ENCODE data around the gene DLX4.

The DLX4 gene

GRCh38 chr17:49969134-49969759, at the start of gene DLX4:
Gene DLX4 (plus strand): TSS chr17:49969190. CDS start chr17:49969469, 279 bp downstream.
- Histone ChIP-seq H3K36me3 (ENCODE audit: insufficient read depth, low read length) (no peaks in the 10 kb centered on the region), H3K9me3 (ENCODE audit: low read depth, low read length) (no peaks in the 10 kb centered on the region), H3K9ac (ENCODE audit: insufficient read length) (peak within 1 kb of the TSS; percentile 92), H3K27ac (peak within 1 kb of the TSS; percentile 92), H3K4me3 (peak within 1 kb of the TSS; percentile 99)
- DNase-seq (ENCODE audit: low read depth, low spot score): no peak
- no peak for TF ChIP-seq EZH2 (IDR thresholded peaks at IDR 0.05)
- no peak for TF ChIP-seq POLR2AphosphoS5 (IDR thresholded peaks at IDR 0.05; ENCODE audit: borderline replicate concordance, low read depth, low read length)
- TF ChIP-seq FOXP2 (optimal IDR thresholded peaks at IDR 0.05; ENCODE audit: control extremely low read depth, extremely low read length, insufficient read depth): no peak

GRCh38 chr17:49920030-49920769, 48.8 kb upstream of the DLX4 start:
- TF ChIP-seq FOXP2 (optimal IDR thresholded peaks at IDR 0.05; ENCODE audit: control extremely low read depth, extremely low read length, insufficient read depth) (no peak), EZH2 (IDR thresholded peaks at IDR 0.05) (no peak), POLR2AphosphoS5 (IDR thresholded peaks at IDR 0.05; ENCODE audit: borderline replicate concordance, low read depth, low read length) (no peak)
- Histone ChIP-seq H3K27ac (no peak overlapping the region), H3K4me3 (no peak overlapping the region), H3K9ac (ENCODE audit: insufficient read length) (no peak overlapping the region), H3K9me3 (ENCODE audit: low read depth, low read length) (no peaks in the 10 kb centered on the region), H3K36me3 (ENCODE audit: insufficient read depth, low read length) (no peaks in the 10 kb centered on the region)
- DNase-seq (ENCODE audit: low read depth, low spot score): no peak

GRCh38 chr17:49922095-49922494, 46.9 kb upstream of the DLX4 start:
- H3K36me3 ChIP-seq (ENCODE audit: insufficient read depth, low read length): no peaks in the 10 kb centered on the region
- no peak overlapping the region for H3K4me3 ChIP-seq
- no peak overlapping the region for H3K27ac ChIP-seq
- no peak overlapping the region for H3K9ac ChIP-seq (ENCODE audit: insufficient read length)
- no peaks in the 10 kb centered on the region for H3K9me3 ChIP-seq (ENCODE audit: low read depth, low read length)
- no peak for DNase-seq (ENCODE audit: low read depth, low spot score)
- TF ChIP-seq POLR2AphosphoS5 (IDR thresholded peaks at IDR 0.05; ENCODE audit: borderline replicate concordance, low read depth, low read length) (no peak), EZH2 (IDR thresholded peaks at IDR 0.05) (no peak), FOXP2 (optimal IDR thresholded peaks at IDR 0.05; ENCODE audit: control extremely low read depth, extremely low read length, insufficient read depth) (no peak)

GRCh38 chr17:49924116-49924515, 44.9 kb upstream of the DLX4 start:
- DNase-seq (ENCODE audit: low read depth, low spot score): no peak
- Histone ChIP-seq H3K4me3 (no peak overlapping the region), H3K27ac (no peak overlapping the region), H3K36me3 (ENCODE audit: insufficient read depth, low read length) (no peaks in the 10 kb centered on the region), H3K9me3 (ENCODE audit: low read depth, low read length) (no peaks in the 10 kb centered on the region), H3K9ac (ENCODE audit: insufficient read length) (no peak overlapping the region)
- TF ChIP-seq POLR2AphosphoS5 (IDR thresholded peaks at IDR 0.05; ENCODE audit: borderline replicate concordance, low read depth, low read length): no peak
- TF ChIP-seq FOXP2 (optimal IDR thresholded peaks at IDR 0.05; ENCODE audit: control extremely low read depth, extremely low read length, insufficient read depth): no peak
- no peak for TF ChIP-seq EZH2 (IDR thresholded peaks at IDR 0.05)

- no peak for DNase-seq (ENCODE audit: low read depth, low spot score)
- Histone ChIP-seq H3K4me3 (no peak overlapping the region), H3K9me3 (ENCODE audit: low read depth, low read length) (no peaks in the 10 kb centered on the region), H3K9ac (ENCODE audit: insufficient read length) (no peak overlapping the region), H3K27ac (no peak overlapping the region), H3K36me3 (ENCODE audit: insufficient read depth, low read length) (no peaks in the 10 kb centered on the region)
- no peak for TF ChIP-seq EZH2 (IDR thresholded peaks at IDR 0.05)
- TF ChIP-seq FOXP2 (optimal IDR thresholded peaks at IDR 0.05; ENCODE audit: control extremely low read depth, extremely low read length, insufficient read depth): no peak
- TF ChIP-seq POLR2AphosphoS5 (IDR thresholded peaks at IDR 0.05; ENCODE audit: borderline replicate concordance, low read depth, low read length): no peak
These were observed 44.4 kb upstream of the DLX4 start for GRCh38 chr17:49924589-49924988.

GRCh38 chr17:49925921-49926320, 43.1 kb upstream of the DLX4 start:
- no peak overlapping the region for H3K9ac ChIP-seq (ENCODE audit: insufficient read length)

GRCh38 chr17:49926886-49927285, 42.1 kb upstream of the DLX4 start:
- no peak overlapping the region for H3K27ac ChIP-seq
- H3K9me3 ChIP-seq (ENCODE audit: low read depth, low read length): no peaks in the 10 kb centered on the region
- H3K9ac ChIP-seq (ENCODE audit: insufficient read length): no peak overlapping the region
- TF ChIP-seq EZH2 (IDR thresholded peaks at IDR 0.05) (no peak), POLR2AphosphoS5 (IDR thresholded peaks at IDR 0.05; ENCODE audit: borderline replicate concordance, low read depth, low read length) (no peak), FOXP2 (optimal IDR thresholded peaks at IDR 0.05; ENCODE audit: control extremely low read depth, extremely low read length, insufficient read depth) (no peak)
- H3K36me3 ChIP-seq (ENCODE audit: insufficient read depth, low read length): no peaks in the 10 kb centered on the region
- no peak for DNase-seq (ENCODE audit: low read depth, low spot score)
- H3K4me3 ChIP-seq: no peak overlapping the region

More at GRCh38 chr17:49925921-49926320, 43.1 kb upstream of the DLX4 start:
- TF ChIP-seq EZH2 (IDR thresholded peaks at IDR 0.05) (no peak), FOXP2 (optimal IDR thresholded peaks at IDR 0.05; ENCODE audit: control extremely low read depth, extremely low read length, insufficient read depth) (no peak), POLR2AphosphoS5 (IDR thresholded peaks at IDR 0.05; ENCODE audit: borderline replicate concordance, low read depth, low read length) (no peak)
- no peak overlapping the region for H3K4me3 ChIP-seq
- H3K36me3 ChIP-seq (ENCODE audit: insufficient read depth, low read length): no peaks in the 10 kb centered on the region
- H3K27ac ChIP-seq: no peak overlapping the region
- no peak for DNase-seq (ENCODE audit: low read depth, low spot score)
- no peaks in the 10 kb centered on the region for H3K9me3 ChIP-seq (ENCODE audit: low read depth, low read length)

GRCh38 chr17:49928126-49928800, 40.7 kb upstream of the DLX4 start:
- DNase-seq (ENCODE audit: low read depth, low spot score): no peak
- H3K27ac ChIP-seq: no peak overlapping the region
- no peak overlapping the region for H3K9ac ChIP-seq (ENCODE audit: insufficient read length)
- TF ChIP-seq POLR2AphosphoS5 (IDR thresholded peaks at IDR 0.05; ENCODE audit: borderline replicate concordance, low read depth, low read length): no peak
- no peak for TF ChIP-seq EZH2 (IDR thresholded peaks at IDR 0.05)
- no peak for TF ChIP-seq FOXP2 (optimal IDR thresholded peaks at IDR 0.05; ENCODE audit: control extremely low read depth, extremely low read length, insufficient read depth)
- H3K4me3 ChIP-seq: no peak overlapping the region
- no peaks in the 10 kb centered on the region for H3K9me3 ChIP-seq (ENCODE audit: low read depth, low read length)
- no peaks in the 10 kb centered on the region for H3K36me3 ChIP-seq (ENCODE audit: insufficient read depth, low read length)
